GM12874 (cell line): Measurements from ENCODE around the gene POFUT1.

ENCODE experiments used
- CTCF ChIP-seq: IDR thresholded peaks from 2 replicates; pipeline ENCODE4 v1.5.1; 2011; ENCODE audit warnings: low read depth, mild to moderate bottlenecking, control low read depth, low read length, moderate library complexity; ENCODE audit not compliant: insufficient read depth

The POFUT1 gene

GRCh38 chr20:32206760-32207625 lies 687 bp upstream of the POFUT1 start:
- TF ChIP-seq CTCF = no peak

DNA sequence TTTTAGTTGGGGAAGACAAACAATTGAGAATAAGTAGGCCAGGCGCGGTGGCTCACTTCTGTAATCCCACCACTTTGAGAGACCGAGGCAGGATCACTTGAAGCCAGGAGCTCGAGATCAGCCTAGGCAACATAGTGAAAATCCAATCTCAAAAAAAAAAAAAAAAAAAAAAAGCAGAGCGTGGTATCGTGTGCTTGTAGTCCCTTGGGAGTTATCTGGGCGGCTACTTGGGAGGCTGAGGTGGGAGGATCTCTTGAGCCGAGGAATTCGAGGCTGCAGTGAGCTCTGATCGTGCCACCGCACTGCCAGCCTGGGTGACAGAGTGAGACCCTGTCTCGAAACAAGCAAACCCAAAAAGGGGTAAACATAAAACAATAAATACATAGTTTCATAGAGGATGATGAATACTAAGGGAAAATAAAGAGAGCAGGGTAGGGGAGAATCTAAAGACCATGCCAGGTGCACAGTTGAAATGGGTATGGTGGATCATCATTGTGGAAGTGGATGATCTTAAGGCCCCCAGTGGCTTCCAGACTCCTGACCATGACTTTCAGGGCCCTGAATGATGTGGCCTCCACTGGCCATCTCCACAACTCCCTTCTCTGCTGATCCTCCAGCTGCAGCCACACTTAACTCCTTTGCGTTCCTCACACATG lies 947 bp downstream of the POFUT1 start:
- no peak for TF ChIP-seq CTCF

- TF ChIP-seq CTCF = no peak
Measured at GRCh38 chr20:32209850-32210605, 2.3 kb downstream of the POFUT1 start.

- no peak for TF ChIP-seq CTCF
Measured at GRCh38 chr20:32213870-32214269, 6.2 kb downstream of the POFUT1 start.

GRCh38 chr20:32215147-32215546 lies 7.5 kb downstream of the POFUT1 start:
- no peak for TF ChIP-seq CTCF

DNA sequence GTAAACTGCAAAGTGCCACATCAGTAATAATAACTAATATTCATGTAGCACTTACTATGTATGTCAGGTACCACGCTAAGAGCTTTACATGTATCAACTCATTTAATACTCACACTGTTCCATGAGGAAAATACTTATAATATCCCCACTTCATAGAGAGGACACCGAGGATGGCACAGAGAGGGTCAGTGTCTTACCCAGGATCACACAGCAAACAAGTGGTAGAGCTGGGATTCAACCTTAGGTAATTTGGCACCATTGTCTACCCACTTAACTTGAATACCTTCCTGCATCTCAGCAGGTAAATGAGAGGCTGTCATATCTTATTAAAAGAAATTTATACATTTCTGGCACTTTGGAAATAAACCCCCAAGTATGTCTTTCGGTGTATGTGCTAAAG lies 8.0 kb downstream of the POFUT1 start:
- no peak for TF ChIP-seq CTCF
